K562 (cell line): ENCODE data around the gene UQCC5. TPM values are rescaled to one million over a fixed set of nuclear protein-coding genes. Genes with fewer than 3 reads are reported as not detected.
A peak's percentile ranks its signal among the peaks of the same experiment; 100 is the strongest.

ENCODE experiments used
- ATF6 ChIP-seq: sonication (generic); formaldehyde crosslinking; IDR thresholded peaks from 2 replicates; pipeline ENCODE4 v1.4.0; 2020; ENCODE audit warnings: mild to moderate bottlenecking, missing genetic modification reagents
- ELF4 ChIP-seq: fragments of 450-650 bp; formaldehyde crosslinking; IDR thresholded peaks from 2 replicates; pipeline ENCODE4 v1.4.0; 2022; ENCODE audit warnings: missing genetic modification characterization
- ETV5 ChIP-seq: sonication (generic); formaldehyde crosslinking; IDR thresholded peaks from 2 replicates; pipeline ENCODE4 v1.4.0; 2020; ENCODE audit warnings: low read depth, mild to moderate bottlenecking, missing genetic modification reagents
- HDAC3 ChIP-seq: fragments of 450-650 bp; IDR thresholded peaks from 2 replicates; pipeline ENCODE4 v1.6.1; 2018; ENCODE audit warnings: borderline replicate concordance, mild to moderate bottlenecking, moderate library complexity; ENCODE audit not compliant: partially characterized antibody
- HDGF ChIP-seq: fragments of 450-650 bp; IDR thresholded peaks from 2 replicates; pipeline ENCODE4 v1.6.1; 2016
- NFIX ChIP-seq: fragments of 250-450 bp; sonication (Bioruptor Pico); IDR thresholded peaks from 2 replicates; pipeline ENCODE4 v1.4.0; 2020; ENCODE audit warnings: low read depth, mild to moderate bottlenecking, moderate library complexity
- PPARD ChIP-seq: fragments of 250-450 bp; sonication (Bioruptor Pico); IDR thresholded peaks from 2 replicates; pipeline ENCODE4 v1.8.0; 2022; ENCODE audit warnings: inconsistent platforms, mild to moderate bottlenecking, moderate library complexity
- PTBP1 ChIP-seq: fragments of 200-400 bp; formaldehyde crosslinking; IDR thresholded peaks from 2 replicates; pipeline ENCODE4 v1.6.1; 2017; ENCODE audit warnings: low read depth, low read length
- SRF ChIP-seq, 2 experiments: fragments of 250-450, 450-650 bp in 1 of 2; sonication (Bioruptor Pico) in 1 of 2; sonication (generic) in 1 of 2; formaldehyde crosslinking; IDR thresholded peaks; 2 replicates each; pipeline versions ENCODE4 v1.5.0 to v1.5.1; 2020 to 2022; ENCODE audit warnings: mild to moderate bottlenecking in 1 of 2, missing genetic modification reagents in 1 of 2
- THRB ChIP-seq: fragments of 450-650 bp; formaldehyde crosslinking; conservative IDR thresholded peaks from 2 replicates; pipeline ENCODE4 v1.4.0; 2022; ENCODE audit warnings: mild to moderate bottlenecking, missing genetic modification characterization
- YY1 ChIP-seq, 3 experiments: IDR thresholded peaks; 2 replicates each; pipeline ENCODE4 v1.6.1; 2011; ENCODE audit warnings: low read length in 2 of 3, mild to moderate bottlenecking in 2 of 3, moderate library complexity in 2 of 3, borderline replicate concordance in 1 of 3, control low read depth in 1 of 3, low read depth in 1 of 3; ENCODE audit not compliant: insufficient read depth in 3 of 3, insufficient replicate concordance in 2 of 3, control insufficient read depth in 1 of 3, insufficient read length in 1 of 3; ENCODE audit errors: extremely low read depth in 1 of 3
- ZBTB12 ChIP-seq: fragments of 250-450 bp; sonication (Bioruptor Pico); IDR thresholded peaks from 2 replicates; pipeline ENCODE4 v1.4.0; 2020
- ZNF133 ChIP-seq: fragments of 250-450 bp; sonication (Bioruptor Pico); IDR thresholded peaks from 2 replicates; pipeline ENCODE4 v1.4.0; 2020; ENCODE audit warnings: mild to moderate bottlenecking
- ZNF146 ChIP-seq: IDR thresholded peaks from one replicate; pipeline ENCODE4 v1.6.1; 2018; ENCODE audit warnings: missing compliant biosample characterization; ENCODE audit not compliant: unreplicated experiment
- polyA plus RNA-seq, 8 experiments: library from polyadenylated mRNA; depleted of rRNA in 4 of 8; stranded (reverse) in 5 of 8; unstranded in 3 of 8; fragments of >200 nt; fragmentation: Nextera tagmentation in 2 of 8; fragmentation: Illumina TruSeq in 1 of 8; extraction: Ambion mirVana in 2 of 8; extraction: Trizol in 1 of 8; gene quantifications; 2 replicates each; pipeline versions ENCODE4 v1.2.1 to v1.2.3, GENCODE V29; 2011 to 2014; ENCODE audit warnings: inconsistent platforms in 1 of 8, missing spikeins in 1 of 8
- total RNA-seq, 7 experiments: library from RNA; depleted of rRNA in 6 of 7; stranded (reverse); fragments of >200 nt in 6 of 7; fragmentation: Illumina TruSeq in 2 of 7; extraction: Trizol in 2 of 7; gene quantifications; 2 replicates each; pipeline versions ENCODE4 v1.2.1 to v1.2.3, GENCODE V29; 2011 to 2021; ENCODE audit warnings: low replicate concordance in 1 of 7
- TF ChIP-seq, protein P1 (sequence below), 2 experiments: IDR thresholded peaks; 2 replicates each; pipeline ENCODE4 v1.6.1; 2011; ENCODE audit warnings: borderline replicate concordance in 1 of 2, control low read depth in 1 of 2, low read depth in 1 of 2, low read length in 1 of 2, mild to moderate bottlenecking in 1 of 2, mixed read lengths in 1 of 2, moderate library complexity in 1 of 2; ENCODE audit not compliant: insufficient read depth in 1 of 2, insufficient read length in 1 of 2, poor library complexity in 1 of 2, severe bottlenecking in 1 of 2; ENCODE audit errors: extremely low read depth in 1 of 2
- TF ChIP-seq, protein P2 (sequence below): fragments of 450-650 bp; conservative IDR thresholded peaks from 2 replicates; pipeline ENCODE4 v1.6.1; 2016; ENCODE audit warnings: missing genetic modification characterization, low read depth, mild to moderate bottlenecking, control low read depth, missing compliant biosample characterization

The UQCC5 gene
- total and polyA plus RNA-seq, 9 of the 15 experiments (the other 6 are each of a cell fraction or from before 2014, with no cell fraction given) = 10.2 to 55.4 (median 33.8) TPM

GRCh38 chr3:52533623-52534280, 2.7 kb upstream of the UQCC5 start, which contains the start of gene NT5DC2 (continued):
- TF ChIP-seq THRB (CRISPR knock-in tag) = no peak
- TF ChIP-seq NFIX = no peak
- TF ChIP-seq, protein P1, sequence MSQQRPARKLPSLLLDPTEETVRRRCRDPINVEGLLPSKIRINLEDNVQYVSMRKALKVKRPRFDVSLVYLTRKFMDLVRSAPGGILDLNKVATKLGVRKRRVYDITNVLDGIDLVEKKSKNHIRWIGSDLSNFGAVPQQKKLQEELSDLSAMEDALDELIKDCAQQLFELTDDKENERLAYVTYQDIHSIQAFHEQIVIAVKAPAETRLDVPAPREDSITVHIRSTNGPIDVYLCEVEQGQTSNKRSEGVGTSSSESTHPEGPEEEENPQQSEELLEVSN (IDR thresholded peaks at IDR 0.05; ENCODE audit: borderline replicate concordance in 1 of 2, extremely low read depth in 1 of 2, insufficient read depth in 1 of 2, insufficient read length in 1 of 2, low read depth in 1 of 2, low read length in 1 of 2, poor library complexity in 1 of 2, severe bottlenecking in 1 of 2) = peak in 1 of 2 experiments; percentile 84
- TF ChIP-seq SRF (CRISPR knock-in tag; IDR thresholded peaks at IDR 0.05) = no peak
- TF ChIP-seq ELF4 = no peak
- TF ChIP-seq ETV5 = no peak
- TF ChIP-seq, protein P2, sequence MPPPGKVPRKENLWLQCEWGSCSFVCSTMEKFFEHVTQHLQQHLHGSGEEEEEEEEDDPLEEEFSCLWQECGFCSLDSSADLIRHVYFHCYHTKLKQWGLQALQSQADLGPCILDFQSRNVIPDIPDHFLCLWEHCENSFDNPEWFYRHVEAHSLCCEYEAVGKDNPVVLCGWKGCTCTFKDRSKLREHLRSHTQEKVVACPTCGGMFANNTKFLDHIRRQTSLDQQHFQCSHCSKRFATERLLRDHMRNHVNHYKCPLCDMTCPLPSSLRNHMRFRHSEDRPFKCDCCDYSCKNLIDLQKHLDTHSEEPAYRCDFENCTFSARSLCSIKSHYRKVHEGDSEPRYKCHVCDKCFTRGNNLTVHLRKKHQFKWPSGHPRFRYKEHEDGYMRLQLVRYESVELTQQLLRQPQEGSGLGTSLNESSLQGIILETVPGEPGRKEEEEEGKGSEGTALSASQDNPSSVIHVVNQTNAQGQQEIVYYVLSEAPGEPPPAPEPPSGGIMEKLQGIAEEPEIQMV (tag) = peak; percentile 98
- no peak for TF ChIP-seq ATF6 (CRISPR knock-in tag)
- no peak for TF ChIP-seq PTBP1
- no peak for TF ChIP-seq ZNF146 (CRISPR knock-in tag)
- TF ChIP-seq PPARD (CRISPR knock-in tag) = no peak
- TF ChIP-seq YY1 (IDR thresholded peaks at IDR 0.05; ENCODE audit: borderline replicate concordance in 1 of 3, control insufficient read depth in 1 of 3, extremely low read depth in 1 of 3, insufficient read depth in 3 of 3, insufficient read length in 1 of 3, insufficient replicate concordance in 2 of 3, low read depth in 1 of 3, low read length in 2 of 3) = peak in 2 of 3 experiments; percentile 68 to 82
- TF ChIP-seq HDAC3 = no peak
- TF ChIP-seq HDGF = no peak
- TF ChIP-seq ZNF133 (CRISPR knock-in tag) = no peak
- TF ChIP-seq ZBTB12 (CRISPR knock-in tag) = no peak
